ENCODE measurements around the gene LILRA6.
"Not testable (repeated sequence)": the region's sequence is repeated elsewhere in the genome, so short reads cannot be mapped to it uniquely, and the experiment has no call there.

LILRA6 gene

GRCh38 chr19:54242646-54243045, at the start of gene LILRA6:
TSS of gene LILRA6 (minus strand) at chr19:54242790.
- H3K9me3 Mint-ChIP-seq, DNase-seq, H3K4me1 Mint-ChIP-seq, H3K4me3 Mint-ChIP-seq, H3K27ac Mint-ChIP-seq, CTCF ChIA-PET, H3K36me3 Mint-ChIP-seq: not testable (repeated sequence)
- peaks cover 42% of the 10 kb centered on the region for H3K27me3 Mint-ChIP-seq

- not testable (repeated sequence) for DNase-seq, H3K9me3 Mint-ChIP-seq, H3K4me1 Mint-ChIP-seq
Measured at GRCh38 chr19:54289160-54289559, 46.6 kb upstream of the LILRA6 start.

DNA sequence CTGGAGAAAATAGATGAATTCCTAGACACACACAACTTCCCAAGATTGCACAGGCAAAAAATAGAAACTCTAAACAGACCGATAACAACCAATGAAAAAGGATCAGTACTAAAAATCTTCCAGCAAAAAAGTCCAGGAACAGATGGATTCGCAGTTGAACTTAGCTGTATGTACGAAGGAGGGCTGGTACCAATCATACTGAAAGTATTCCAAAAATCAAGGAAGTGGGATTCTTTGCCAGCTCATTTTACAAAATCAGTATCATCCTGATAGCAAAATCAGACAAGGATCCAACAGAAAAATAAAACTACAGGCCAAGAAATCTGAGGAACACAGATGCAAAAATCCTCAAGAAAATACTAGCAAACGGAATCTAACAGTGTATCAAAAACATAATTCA, 44.9 kb upstream of the LILRA6 start:
- Mint-ChIP-seq H3K36me3 (no peaks in the 10 kb centered on the region), H3K4me1 (peaks cover 10% of the 10 kb centered on the region), H3K27ac (no peak overlapping the region), H3K9me3 (no peaks in the 10 kb centered on the region), H3K27me3 (peaks cover 44% of the 10 kb centered on the region), H3K4me3 (no peak overlapping the region)
- DNase-seq = no peak
- CTCF ChIA-PET = no interaction called here

More at GRCh38 chr19:54289160-54289559, 46.6 kb upstream of the LILRA6 start:
- CTCF ChIA-PET, H3K4me3 Mint-ChIP-seq, H3K27ac Mint-ChIP-seq, H3K36me3 Mint-ChIP-seq: not testable (repeated sequence)
- H3K27me3 Mint-ChIP-seq = peaks cover 39% of the 10 kb centered on the region

DNA sequence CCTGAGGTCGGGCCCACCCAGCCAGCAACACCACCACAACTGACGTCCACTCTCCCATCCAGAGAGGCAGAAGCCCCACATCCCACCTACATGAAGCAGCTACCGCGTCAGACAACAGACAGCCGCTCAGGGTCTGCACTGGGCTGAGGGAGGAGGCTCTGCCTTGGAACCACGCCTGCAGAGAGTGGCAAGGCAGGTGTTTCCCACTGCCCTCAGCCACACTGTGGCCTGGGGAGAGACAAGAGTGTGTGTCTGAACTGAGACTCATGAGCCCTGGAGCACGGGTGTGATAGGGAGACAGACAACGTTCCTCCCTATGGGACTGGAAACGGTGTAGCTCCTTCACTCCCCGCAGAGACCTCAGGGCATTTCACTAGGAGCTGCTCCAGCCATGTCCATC, 43.7 kb upstream of the LILRA6 start:
- H3K4me3 Mint-ChIP-seq, DNase-seq, H3K27ac Mint-ChIP-seq, H3K9me3 Mint-ChIP-seq, CTCF ChIA-PET, H3K36me3 Mint-ChIP-seq: not testable (repeated sequence)
- H3K4me1 Mint-ChIP-seq = peaks cover 13% of the 10 kb centered on the region
- peaks cover 55% of the 10 kb centered on the region for H3K27me3 Mint-ChIP-seq

- H3K4me3 Mint-ChIP-seq, CTCF ChIA-PET: not testable (repeated sequence)
- peaks cover 62% of the 10 kb centered on the region for H3K27me3 Mint-ChIP-seq
Measured at GRCh38 chr19:54285427-54286056, 43.0 kb upstream of the LILRA6 start.

DNA sequence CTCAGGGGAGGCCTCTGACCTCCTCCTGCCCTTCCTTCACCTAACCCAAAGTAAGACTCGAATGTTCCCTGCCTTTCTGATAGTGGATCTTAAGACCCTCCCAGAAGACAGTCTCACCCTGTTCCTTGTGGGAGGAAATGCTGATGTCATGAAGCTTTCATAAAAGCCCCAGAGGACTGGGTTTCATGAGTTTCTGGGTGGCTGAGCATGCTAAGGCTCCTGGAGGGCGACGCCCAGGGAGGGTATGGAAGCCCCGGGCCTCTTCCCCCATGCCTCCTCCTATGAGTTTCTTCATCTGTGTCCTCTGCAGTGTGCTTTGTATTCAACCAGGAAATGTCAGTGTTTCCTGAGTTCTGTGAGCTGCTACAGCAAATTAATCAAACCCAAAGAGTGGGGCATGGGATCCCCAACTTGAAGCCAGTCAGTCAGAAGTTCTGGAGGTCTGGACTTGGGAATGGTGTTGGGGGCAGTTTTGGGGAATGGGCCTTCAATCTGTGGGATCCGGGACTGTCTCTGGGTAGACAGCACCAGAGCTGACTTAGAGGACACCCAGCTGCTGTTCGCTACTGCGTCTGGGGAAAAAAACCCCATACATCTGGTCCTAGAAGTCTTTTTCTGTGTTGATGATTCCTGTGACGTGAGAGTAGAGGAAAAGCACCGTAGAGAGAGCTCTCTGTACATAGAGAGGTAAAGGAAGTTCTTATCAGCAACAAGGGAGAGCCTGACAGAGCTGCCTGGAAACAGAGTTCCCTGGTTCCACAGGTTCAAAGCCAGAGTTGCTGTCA, 40.3 kb upstream of the LILRA6 start:
- CTCF ChIA-PET = interaction anchor here (0.6 to 1.2 kb wide), 2 partner anchors 16 to 185 kb away, joined by 3 to 5 read pairs; no protein-coding TSS in a partner anchor
- DNase-seq = no peak
- peaks cover 13% of the 10 kb centered on the region for H3K4me1 Mint-ChIP-seq
- peaks cover 78% of the 10 kb centered on the region for H3K27me3 Mint-ChIP-seq
- no peaks in the 10 kb centered on the region for H3K36me3 Mint-ChIP-seq
- H3K9me3 Mint-ChIP-seq = no peaks in the 10 kb centered on the region
- no peak overlapping the region for H3K4me3 Mint-ChIP-seq
- no peak overlapping the region for H3K27ac Mint-ChIP-seq

More at GRCh38 chr19:54285427-54286056, 43.0 kb upstream of the LILRA6 start:
- H3K36me3 Mint-ChIP-seq, H3K9me3 Mint-ChIP-seq, DNase-seq, H3K27ac Mint-ChIP-seq: not testable (repeated sequence)
- peaks cover 13% of the 10 kb centered on the region for H3K4me1 Mint-ChIP-seq

DNA sequence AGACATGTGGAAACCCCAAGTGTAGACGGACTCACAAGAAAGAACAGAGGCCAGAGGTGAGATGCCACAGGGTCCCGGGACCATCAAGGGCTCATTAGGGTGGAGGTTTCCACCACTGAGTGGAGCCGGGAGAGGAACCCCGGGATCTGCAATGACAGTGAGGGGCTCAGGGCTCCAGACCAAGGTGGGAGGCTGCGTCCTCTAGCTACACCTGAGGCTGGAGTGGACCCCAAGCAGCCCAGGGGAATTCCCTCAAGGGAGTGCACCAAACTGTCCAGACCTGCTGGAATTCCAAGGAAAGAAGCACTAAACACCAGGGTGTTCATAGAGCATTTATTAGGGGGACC, 39.1 kb upstream of the LILRA6 start:
- H3K36me3 Mint-ChIP-seq, H3K4me3 Mint-ChIP-seq, H3K27ac Mint-ChIP-seq, H3K9me3 Mint-ChIP-seq, DNase-seq, CTCF ChIA-PET: not testable (repeated sequence)
- Mint-ChIP-seq H3K27me3 (peaks cover 75% of the 10 kb centered on the region), H3K4me1 (peaks cover 13% of the 10 kb centered on the region)

DNA sequence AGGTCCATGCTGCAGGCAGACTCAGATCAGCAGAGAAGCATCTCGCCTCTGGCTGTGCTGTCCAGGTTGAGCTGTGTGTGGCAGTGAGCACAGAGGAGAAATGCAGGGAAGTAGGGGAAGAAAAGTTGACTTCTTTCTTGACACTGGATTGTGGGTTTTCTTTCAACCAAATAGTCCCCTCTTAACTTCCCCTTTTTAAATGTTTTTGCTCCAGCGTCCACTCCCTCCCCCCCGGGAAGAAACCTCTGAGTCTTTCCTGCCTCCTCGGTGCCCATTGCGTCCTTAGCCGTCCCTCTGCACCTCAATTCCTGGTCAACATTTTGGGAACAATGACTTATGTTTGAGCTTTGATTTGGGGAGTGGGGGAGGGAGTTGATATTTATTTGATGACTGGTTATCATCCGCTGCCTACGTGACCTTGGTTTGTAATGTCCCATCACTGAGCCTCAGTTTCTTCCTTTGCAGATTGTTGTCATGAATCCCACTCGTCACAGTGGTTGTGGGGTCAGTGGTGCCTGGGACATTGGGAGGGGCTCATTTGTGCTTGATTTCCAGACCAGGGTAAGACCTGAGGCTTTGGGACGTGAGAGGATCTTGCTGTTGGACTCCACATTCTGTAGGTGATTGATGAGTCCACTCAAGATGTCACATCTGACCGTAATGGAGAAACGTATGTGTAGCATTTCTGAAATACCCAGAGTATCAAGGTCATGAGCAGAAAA, 38.6 kb upstream of the LILRA6 start, which contains the start of gene LILRB2:
Gene LILRB2, minus strand, starts transcription at position 104 of the 722 bp plus-strand sequence. CDS start 614 bp downstream, outside the sequence.
- Mint-ChIP-seq H3K4me1 (peaks cover 13% of the 10 kb centered on the region), H3K36me3 (no peaks in the 10 kb centered on the region), H3K9me3 (no peaks in the 10 kb centered on the region), H3K27me3 (peaks cover 75% of the 10 kb centered on the region), H3K27ac (no peak within 1 kb of the TSS), H3K4me3 (no peak within 1 kb of the TSS)
- CTCF ChIA-PET = no interaction called here
- DNase-seq = no peak

GRCh38 chr19:54280441-54280840, 37.9 kb upstream of the LILRA6 start:
- peaks cover 13% of the 10 kb centered on the region for H3K4me1 Mint-ChIP-seq
- H3K27ac Mint-ChIP-seq, H3K4me3 Mint-ChIP-seq, H3K36me3 Mint-ChIP-seq, CTCF ChIA-PET, H3K9me3 Mint-ChIP-seq, DNase-seq: not testable (repeated sequence)
- H3K27me3 Mint-ChIP-seq = peaks cover 67% of the 10 kb centered on the region

- CTCF ChIA-PET, H3K9me3 Mint-ChIP-seq, H3K4me3 Mint-ChIP-seq, H3K27ac Mint-ChIP-seq, H3K36me3 Mint-ChIP-seq, DNase-seq: not testable (repeated sequence)
- peaks cover 13% of the 10 kb centered on the region for H3K4me1 Mint-ChIP-seq
- H3K27me3 Mint-ChIP-seq = peaks cover 68% of the 10 kb centered on the region
Measured at GRCh38 chr19:54280025-54280424, 37.4 kb upstream of the LILRA6 start.

GRCh38 chr19:54279406-54279962, 36.9 kb upstream of the LILRA6 start:
- Mint-ChIP-seq H3K36me3 (no peaks in the 10 kb centered on the region), H3K9me3 (no peaks in the 10 kb centered on the region), H3K4me3 (no peak overlapping the region), H3K27ac (no peak overlapping the region), H3K27me3 (peaks cover 70% of the 10 kb centered on the region), H3K4me1 (peaks cover 9% of the 10 kb centered on the region)
- CTCF ChIA-PET = no interaction called here
- no peak for DNase-seq

DNA sequence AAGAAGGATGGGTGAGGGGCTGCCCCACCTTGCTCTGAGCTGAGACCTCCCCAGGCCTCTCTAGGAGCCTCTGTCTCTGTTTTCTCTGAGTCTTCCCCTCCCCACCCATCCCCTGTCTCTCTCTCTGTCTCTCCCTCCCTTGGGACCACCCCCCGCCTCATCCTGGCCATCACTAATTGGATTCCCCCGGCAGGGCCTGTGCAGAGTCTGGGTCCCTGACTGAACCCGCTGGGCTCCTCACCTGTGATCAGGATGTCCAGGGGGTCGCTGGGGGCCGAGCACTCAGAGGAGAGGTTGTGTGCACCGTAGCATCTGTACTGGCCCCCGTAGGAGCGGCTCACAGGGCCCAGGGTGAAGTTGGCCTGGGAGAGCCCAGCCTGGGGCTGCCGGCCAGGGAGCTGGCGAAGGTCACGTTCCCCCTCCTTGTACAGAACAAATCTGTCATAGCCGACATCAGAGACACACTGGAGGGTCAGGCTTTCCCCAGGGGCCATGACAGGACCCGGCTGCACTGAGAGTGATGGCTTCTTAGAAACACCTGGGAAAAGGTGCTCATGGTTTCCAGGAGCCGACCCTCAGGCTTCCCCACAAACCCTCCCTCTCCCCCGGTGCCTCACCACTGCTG, 36.1 kb upstream of the LILRA6 start:
- DNase-seq, H3K9me3 Mint-ChIP-seq, H3K36me3 Mint-ChIP-seq, CTCF ChIA-PET, H3K27ac Mint-ChIP-seq, H3K4me1 Mint-ChIP-seq, H3K4me3 Mint-ChIP-seq: not testable (repeated sequence)
- peaks cover 64% of the 10 kb centered on the region for H3K27me3 Mint-ChIP-seq

GRCh38 chr19:54278056-54278455, 35.5 kb upstream of the LILRA6 start:
- H3K27ac Mint-ChIP-seq, CTCF ChIA-PET: not testable (repeated sequence)

DNA sequence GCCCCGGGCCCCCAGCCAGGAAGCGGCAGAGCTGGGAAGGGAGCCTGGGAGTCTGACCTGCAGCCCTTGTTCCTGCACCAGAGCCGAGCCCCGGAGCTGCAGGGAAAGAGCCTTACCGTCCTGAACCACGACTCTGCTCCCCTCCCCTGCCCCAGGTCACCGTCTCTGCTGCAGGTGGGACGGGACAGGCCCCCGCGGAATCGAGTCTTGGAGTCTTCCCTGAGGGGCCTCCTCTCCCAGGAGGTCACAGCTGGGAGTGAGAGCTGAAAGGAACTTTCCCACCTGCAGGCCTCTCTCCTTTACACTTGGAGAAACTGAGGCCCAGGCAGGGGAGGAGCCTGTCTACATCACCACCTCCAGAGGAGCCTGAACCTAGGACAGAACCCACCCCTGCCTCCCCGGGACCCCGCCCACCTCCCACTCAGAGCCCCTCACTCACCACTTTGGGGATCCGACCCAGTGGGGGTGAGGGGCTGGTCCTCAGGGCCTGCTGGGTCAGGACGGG, 34.6 kb upstream of the LILRA6 start:
- H3K4me1 Mint-ChIP-seq, H3K4me3 Mint-ChIP-seq, DNase-seq, H3K36me3 Mint-ChIP-seq, H3K27ac Mint-ChIP-seq, H3K9me3 Mint-ChIP-seq, CTCF ChIA-PET: not testable (repeated sequence)
- H3K27me3 Mint-ChIP-seq = peaks cover 57% of the 10 kb centered on the region

More at GRCh38 chr19:54278056-54278455, 35.5 kb upstream of the LILRA6 start:
- not testable (repeated sequence) for DNase-seq, H3K4me3 Mint-ChIP-seq, H3K4me1 Mint-ChIP-seq, H3K9me3 Mint-ChIP-seq, H3K36me3 Mint-ChIP-seq
- peaks cover 61% of the 10 kb centered on the region for H3K27me3 Mint-ChIP-seq
